GM18508 (cell line): ENCODE measurements around the gene ENTR1.

Experiments
- ATAC-seq: cut with Tn5 transposase; IDR thresholded peaks from one replicate; pipeline ENCODE4 v1.9.1; 2021; ENCODE audit warnings: moderate number of reproducible peaks; ENCODE audit not compliant: insufficient read depth, unreplicated experiment

ENTR1 gene

DNA sequence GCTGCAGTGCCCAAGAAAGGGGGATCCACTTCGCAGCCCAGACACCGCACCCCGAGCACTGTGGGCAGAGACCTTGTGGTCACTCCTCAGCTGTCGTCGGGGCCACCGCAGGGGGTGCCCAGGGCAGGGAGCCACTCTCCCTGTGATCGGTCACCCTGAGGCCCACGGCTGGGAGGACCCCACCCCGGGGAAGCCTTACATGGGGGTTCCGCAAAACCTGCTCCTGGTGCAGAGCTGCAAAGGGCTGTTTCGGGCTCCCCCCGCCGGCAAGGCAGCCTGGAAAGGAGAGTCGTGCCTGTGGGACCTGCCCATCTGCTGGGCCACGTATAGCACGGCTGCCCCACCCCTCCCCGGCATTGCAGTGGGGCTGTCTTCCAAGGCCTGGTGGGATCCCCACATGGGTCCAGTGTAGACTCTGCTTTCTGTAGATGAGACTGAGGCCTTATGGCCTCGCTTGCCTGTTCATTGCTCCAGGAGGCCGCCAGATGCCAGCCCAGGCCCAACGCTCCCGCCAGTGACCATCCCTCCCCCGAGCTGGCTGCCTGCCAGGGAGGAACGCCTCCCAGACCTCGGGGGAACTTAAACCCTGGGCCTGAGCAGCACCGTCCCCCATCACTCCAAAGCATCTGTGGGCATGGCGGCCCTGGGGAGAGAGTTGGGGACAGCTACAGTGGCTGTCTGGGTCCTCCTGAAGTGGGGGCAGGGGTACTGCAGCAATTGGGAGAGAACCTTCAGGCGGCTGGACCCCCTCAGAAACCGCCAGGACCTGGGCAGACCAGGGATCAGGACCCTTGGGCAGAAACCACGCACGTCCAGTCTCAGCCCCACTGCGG lies 45.3 kb downstream of the ENTR1 start:
- ATAC-seq: no peak

DNA sequence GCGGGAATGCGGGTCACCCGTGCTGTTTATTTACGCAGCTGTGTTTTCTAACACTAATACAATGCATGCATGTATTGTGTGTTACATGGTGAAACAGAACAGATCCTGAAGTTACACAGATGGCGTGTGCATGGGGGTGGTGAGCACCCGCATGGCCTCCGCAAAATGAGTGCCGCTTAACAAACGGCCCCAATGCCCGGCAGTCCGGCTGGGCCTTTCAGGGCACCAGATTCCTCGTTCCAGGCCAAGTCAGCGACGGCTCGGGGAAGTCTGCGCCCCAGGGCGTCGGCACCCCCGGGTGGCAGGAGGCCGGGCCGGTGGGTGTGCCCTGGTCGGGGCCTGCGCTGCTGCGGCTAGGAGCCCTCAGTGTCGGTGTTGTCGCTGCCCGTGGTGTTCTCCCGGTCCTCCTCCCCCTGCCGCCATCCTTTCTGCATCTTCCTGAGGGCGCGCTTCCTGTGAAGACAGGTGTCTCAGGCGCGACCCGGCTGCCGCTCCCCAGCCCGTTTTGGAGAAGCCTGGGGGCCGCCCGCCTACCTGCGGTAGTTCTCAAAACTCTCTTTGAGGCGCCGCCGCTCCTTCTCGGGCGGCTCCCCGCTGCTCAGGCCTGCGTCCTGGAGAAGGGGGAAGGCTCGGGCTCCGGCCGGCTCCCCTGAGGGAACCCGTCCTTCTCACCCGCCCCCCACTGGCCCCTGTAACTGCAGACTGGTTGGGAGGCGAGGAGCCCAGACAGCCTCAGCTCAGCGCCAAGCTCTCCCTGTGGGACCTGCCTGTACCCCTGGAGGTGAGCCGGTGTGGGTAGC lies 46.3 kb downstream of the ENTR1 start:
- ATAC-seq: no peak

DNA sequence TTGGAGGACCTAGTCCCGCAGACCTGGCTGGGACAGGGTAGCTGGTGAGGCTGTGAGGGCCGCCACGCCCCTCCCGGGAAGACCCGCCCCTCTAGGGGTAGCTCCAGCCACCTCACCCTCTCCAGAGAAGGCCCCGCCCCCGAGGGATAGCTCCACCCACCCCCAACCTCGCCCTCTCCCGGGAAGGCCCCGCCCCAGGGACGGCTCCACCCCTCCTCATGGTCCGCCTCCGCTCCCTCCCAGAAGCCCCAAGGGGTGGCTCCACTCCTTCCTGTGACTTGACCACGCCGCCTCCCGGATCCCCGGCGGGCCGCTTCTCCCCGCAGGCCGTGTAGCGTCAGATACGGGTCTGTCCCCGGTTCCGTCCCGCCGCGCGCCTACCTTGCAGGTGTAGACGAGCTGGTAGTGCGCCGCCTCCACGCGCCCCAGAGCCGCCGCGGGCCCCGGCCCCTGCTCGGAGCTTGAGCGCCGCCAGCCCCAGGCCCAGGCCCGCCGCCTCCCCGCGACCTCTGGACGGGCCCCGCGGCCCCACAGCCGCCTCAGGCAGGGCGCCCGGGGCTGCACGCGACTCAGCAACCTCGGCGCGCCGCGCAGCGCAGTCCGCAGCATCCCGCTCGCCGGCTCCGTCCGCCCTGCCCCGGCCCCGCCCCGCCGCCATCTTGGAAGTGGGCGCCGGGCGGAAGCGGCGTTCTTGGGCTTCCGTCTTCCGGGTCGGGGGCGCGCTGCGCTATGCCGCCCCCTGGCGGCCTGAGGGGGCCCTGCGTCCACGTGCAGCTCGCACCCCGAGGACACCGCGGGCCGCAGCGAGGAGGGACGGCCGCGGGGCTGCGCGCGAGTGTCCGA lies 47.1 kb downstream of the ENTR1 start, which contains the start of gene DNLZ:
TSS of gene DNLZ (minus strand) at position 639 of the 843 bp plus-strand sequence. CDS start at position 609, 30 bp downstream.
- no peak for ATAC-seq

DNA sequence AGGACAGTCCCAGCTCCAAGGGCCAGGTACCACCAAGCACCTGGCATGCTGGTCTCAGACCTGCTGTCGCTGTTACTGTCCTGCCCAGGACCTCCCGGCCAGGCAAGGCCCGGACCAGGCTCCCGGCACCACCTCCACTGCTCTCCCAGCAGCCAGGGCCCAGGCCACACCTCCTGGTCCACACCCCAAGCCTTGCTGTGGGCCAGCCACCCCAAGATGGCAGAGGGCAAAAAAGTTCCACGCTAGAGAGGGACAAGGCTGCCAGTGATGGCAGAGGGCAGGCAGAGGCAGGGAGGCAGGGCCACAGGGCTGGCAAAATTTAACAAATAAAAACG lies 48.0 kb downstream of the ENTR1 start:
- no peak for ATAC-seq

DNA sequence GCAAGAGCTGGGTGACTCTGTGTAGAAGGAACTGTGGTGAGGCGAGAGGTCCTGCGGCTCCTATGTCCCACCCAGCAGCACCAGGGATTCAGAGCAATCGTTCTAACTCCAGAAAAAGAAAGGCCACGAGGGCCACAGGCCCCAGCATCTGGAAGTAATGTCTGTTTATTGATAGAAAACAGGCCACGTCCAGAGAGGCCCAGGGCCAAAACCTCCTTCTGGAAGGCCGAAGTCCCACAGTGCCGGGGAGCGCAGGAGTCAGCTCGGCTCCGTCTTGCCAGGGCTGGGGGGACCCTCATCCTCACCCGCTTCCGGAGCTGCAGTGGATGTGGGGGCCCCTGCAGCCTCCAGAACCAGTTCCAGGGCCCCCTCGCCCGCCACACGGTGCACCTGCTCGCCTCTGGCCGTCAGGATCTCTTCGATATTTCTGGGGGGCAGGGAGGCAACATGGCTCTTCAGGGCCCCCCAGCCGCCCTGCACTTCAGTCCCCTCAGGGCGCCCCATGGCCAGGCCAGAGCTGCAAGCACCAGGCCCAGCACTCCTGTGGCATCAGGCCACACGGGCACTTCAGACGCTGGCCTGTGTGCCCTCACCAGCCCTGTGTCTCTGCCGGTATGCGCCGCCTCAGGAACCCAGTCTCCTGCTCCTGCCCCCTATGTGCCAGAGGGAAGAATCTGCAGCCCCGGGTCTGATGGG lies 48.5 kb downstream of the ENTR1 start:
- ATAC-seq: no peak

DNA sequence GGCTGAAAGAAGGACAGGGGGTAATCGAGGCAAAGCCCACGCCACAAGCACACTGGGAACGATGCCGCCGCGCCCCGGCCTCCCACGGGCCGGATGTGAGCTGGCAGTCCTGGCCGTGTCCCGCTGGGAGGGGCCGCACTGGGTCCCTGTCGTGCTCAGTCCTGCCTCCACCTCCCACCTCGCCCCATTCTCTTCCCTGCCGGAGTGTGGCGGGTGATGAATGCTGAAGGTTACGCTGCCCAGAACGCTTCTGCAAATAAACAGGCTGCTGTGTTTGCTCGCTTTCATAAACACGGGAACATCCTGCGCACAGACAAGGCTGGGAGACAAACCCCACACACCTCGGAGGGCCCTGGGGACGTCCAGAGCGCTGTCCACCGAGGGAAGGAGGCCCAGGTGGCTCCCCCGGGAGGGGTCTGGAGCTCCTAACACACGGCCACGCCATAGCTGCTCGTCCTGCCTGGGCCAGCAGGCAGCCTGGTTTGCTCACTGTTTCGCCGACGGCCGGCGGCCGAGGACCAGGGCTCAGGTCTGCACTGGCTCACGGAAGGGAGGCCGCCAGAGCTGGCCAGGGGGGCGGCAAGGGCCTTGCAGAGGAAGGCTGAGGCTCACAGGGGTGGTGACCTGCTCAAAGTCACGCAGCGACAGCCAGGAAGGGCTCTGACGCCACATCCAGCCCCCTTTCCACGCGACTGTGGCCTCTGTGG lies 49.2 kb downstream of the ENTR1 start:
- ATAC-seq: no peak

DNA sequence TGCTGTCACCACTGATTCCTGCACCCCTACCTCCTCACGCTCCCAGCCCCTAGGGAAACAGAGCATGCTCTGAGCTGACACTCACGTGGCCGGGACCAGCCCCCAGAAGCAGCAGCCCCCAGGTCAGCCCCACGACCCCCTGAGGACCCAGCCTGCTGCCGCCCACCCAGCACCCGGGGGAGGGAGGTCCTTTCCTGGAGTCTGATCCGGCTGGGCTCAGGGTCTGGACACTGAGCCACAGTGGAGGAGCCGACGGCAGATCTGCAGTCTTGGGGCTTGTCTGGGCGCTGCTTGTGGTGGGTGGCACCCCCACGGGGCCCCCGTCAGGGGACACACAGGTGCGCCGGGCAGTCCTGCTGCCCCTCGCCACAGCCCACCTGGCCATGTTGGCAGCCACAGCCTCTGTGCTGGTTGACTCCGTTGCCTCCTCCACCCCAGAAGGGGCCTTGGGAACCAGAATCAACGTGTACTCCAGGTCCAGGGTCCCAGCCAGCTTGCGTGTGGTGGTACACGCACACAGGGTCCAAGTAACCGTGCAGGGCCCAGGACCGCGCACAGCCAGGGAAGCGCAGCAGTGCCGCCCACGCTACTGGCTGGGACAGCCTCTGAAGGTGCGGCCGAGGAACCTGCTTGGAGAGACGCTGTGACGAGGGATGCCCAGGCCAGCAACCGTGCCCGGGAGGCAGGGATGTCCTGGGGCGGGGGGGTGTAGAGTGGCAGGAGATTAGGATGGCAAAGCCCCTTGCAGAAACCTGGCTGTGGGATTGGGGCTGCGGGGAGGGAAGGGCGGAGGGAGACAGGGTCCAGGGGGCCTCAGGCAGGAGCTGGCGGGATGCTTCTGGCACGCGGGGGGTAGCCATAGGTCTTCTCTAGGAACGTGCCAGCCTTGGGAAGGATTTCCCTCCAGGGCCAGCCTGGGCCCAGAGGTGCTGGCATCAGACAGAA lies 50.4 kb downstream of the ENTR1 start:
- ATAC-seq: no peak

DNA sequence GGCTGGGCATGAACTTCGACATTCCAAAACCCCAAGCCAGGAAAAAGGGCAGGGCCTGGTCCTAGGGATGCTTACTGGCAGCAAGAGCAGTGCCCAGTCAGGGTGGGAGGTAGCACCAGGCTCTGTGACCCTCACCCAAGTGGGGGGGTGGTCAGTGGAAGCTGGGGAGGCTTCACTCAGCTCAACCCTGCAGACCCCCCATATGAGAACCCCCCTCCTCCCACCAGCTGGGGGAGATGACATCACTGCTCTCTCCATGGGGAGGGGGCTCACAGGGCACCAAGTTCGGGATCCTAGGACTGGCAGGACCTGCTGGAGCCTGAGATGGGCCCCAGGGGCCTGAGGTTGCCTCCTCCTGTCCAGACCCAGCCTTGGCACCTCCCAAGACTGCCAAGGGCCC lies 51.5 kb downstream of the ENTR1 start:
- no peak for ATAC-seq

DNA sequence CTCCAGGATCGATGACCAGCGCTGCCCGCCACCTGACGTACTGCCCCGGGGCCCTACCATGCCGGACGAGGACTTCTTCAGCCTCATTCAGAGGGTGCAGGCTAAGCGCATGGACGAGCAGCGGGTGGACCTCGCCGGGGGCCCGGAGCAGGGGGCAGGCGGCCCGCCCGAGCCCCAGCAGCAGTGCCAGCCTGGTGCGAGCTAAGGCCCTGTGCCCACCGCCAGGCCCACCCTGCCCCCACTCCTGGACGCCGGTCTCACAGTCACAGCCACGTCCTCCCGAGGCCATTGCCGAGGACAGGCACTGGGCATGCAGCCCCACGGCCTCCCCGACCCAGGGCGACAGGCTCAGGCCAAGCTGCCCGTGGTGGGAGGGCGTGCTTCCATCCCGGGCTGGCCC lies 52.4 kb downstream of the ENTR1 start:
- no peak for ATAC-seq

DNA sequence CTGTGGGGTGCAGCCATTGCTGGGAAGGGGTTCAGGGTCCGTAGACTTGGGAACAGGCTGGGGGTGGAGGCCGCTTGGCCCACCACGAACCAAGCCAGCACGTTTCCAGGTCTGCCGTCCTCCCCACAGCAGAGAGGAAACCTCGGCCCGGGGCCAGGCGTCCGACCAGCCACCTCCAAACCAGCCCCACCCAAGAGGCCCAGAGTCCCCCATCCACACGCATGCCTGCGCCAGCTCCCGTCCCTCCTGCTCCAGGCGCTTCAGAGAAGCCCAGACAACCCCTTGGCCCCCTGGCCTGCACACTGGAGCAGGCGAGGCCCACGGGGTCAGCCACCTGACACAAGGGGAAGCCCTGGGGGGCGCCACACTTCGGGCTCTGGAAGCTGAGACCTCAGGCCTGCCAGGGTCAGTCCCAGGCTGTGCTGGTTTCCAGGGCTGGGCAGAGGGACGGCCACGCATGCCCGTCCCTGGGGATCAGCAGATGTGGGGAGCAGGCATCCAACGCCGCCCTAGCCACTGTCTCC lies 53.1 kb downstream of the ENTR1 start:
- no peak for ATAC-seq

DNA sequence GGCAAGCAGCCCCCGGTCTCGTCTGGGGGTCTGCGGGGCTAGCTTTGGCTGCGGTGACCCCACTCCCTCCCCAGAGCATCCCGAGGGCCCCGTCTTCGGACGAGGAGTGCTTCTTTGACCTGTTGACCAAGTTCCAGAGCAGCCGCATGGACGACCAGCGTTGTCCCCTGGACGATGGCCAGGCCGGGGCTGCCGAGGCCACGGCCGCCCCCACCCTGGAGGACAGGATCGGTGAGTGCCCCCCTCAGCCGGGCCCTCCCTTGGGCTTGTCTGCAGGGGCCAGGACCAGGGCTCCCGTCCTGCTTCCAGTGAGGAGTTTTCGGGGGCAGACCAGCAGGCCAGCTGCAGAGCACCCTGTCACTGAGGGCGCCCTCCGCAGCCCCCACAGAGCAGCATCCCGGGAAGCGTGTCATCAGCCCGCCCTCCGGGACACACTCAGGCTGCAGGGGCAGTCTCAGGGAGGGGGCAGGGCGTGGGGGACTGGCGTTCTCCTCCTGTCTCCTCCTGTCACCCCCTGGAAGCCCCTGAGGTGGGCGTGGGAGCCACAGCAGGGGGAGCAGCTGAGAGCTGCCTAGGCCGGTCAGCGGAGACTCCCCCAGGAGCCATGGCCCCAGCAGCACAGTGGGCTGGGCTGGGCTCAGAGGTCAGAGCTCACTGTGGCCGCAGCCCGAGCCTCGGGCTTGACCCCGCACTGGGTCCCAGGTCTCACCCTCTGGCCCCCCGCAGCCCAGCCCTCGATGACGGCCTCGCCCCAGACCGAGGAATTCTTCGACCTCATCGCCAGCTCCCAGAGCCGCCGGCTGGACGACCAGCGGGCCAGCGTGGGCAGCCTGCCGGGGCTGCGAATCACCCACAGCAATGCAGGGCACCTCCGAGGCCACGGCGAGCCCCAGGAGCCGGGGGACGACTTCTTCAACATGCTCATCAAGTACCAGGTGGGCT lies 54.5 kb downstream of the ENTR1 start:
- no peak for ATAC-seq

DNA sequence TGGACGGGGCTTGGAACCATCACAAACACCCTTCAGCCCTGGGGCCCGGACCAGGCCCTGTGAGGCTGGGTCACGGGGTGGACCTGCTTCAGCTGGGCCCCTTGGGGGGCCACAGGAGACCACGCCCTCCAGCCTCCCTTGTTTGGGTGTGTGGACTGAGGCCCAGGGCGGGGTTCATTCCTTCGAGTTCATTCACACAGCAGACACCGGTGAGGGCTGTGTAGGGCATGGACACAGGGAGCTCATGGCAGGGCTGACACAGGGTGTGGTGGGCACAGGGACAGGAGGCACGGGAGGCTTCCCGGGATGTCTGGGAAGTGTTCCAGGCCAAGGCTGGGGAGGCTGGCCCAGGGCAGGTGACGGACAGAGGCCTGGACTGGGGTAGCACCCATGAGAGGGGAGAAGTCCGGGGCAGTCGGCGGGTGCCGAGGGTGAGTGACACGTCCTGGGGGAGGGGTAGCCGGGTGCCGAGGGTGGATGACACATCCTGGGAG lies 55.8 kb downstream of the ENTR1 start:
- no peak for ATAC-seq

DNA sequence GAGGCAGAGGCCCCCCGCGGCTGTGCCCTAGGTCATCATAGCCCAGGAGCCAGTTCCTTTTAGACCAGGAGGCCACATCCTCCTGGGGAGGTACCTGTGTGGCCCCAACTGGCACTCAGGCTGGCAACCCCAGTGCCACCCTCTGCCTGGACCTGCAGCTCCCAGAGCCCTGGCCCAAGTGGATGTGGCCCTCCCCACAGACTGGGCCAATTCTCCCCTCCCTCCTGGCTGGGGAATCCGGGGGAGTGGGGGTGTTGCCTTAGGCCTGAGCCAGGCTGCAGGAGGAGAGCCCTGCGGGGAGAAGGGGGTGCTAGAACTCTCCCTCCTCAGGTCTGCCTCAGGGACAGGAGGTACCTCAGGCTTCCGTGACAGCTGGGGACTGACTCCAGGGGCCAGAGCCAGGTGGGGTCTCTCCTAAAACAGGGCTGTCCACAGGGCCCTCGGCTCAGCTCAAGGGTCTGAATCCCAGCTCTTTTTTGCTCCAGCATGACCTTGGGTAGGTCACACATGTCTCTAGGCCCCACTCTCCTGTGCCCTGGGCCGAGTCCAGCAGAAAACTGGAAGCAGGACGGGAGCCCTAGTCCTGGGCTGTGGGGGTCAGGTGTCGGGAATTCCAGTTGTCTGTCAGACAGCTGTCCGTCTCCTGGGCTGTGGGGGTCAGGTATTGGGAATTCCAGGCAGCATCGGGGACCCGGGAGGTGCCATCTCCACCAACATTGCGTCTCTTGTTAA lies 56.5 kb downstream of the ENTR1 start:
- no peak for ATAC-seq

DNA sequence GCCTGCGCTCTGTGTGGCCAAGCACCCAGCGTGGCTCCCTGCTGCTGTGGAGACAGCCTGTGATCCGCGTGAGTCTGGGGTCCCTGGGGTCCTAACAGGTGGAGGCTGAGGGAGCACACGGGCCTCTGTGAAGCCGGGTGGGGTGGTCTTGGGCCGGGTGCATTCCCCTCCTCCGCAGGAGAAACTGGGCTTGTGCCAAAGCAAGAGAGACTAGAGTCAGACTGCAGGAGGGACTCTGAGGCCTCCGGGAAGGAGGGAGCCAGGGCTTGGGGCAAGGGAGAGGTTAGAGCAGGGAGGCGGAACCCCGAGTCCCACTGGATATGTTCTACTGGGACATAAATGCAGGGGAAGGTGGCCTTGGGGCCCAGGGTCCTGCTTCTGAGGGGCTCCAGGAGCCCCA lies 57.3 kb downstream of the ENTR1 start:
- no peak for ATAC-seq

DNA sequence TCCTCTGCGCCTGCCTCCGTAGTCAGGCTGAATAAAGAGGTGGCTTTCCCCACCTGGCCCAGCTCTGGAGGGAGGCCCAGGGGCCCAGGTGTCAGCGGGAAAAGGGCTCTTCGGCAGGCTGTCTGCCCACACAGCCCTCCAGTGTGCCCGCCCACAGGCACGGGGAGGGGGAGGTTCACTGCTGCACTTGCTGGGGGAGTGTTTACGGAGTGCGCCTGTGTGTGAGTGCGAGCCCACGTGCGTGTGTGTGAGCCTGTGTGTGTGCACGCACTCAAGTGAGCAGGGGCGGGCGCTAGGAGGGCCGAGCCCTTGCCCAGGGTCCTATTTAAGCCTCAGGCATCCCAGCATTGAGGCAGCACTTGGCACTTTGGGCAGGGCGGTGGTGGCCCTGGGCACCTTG lies 57.7 kb downstream of the ENTR1 start:
- ATAC-seq: no peak
